HG03095 (cell line): ENCODE results near the gene CLGN.
"Not testable (repeated sequence)": the region's sequence is repeated elsewhere in the genome, so short reads cannot be mapped to it uniquely, and the experiment has no call there.

Experiments
- ATAC-seq: cut with Tn5 transposase; IDR thresholded peaks from one replicate; pipeline ENCODE4 v1.9.1; 2021; ENCODE audit warnings: moderate library complexity; ENCODE audit not compliant: unreplicated experiment

The CLGN gene, protein sequence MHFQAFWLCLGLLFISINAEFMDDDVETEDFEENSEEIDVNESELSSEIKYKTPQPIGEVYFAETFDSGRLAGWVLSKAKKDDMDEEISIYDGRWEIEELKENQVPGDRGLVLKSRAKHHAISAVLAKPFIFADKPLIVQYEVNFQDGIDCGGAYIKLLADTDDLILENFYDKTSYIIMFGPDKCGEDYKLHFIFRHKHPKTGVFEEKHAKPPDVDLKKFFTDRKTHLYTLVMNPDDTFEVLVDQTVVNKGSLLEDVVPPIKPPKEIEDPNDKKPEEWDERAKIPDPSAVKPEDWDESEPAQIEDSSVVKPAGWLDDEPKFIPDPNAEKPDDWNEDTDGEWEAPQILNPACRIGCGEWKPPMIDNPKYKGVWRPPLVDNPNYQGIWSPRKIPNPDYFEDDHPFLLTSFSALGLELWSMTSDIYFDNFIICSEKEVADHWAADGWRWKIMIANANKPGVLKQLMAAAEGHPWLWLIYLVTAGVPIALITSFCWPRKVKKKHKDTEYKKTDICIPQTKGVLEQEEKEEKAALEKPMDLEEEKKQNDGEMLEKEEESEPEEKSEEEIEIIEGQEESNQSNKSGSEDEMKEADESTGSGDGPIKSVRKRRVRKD

DNA sequence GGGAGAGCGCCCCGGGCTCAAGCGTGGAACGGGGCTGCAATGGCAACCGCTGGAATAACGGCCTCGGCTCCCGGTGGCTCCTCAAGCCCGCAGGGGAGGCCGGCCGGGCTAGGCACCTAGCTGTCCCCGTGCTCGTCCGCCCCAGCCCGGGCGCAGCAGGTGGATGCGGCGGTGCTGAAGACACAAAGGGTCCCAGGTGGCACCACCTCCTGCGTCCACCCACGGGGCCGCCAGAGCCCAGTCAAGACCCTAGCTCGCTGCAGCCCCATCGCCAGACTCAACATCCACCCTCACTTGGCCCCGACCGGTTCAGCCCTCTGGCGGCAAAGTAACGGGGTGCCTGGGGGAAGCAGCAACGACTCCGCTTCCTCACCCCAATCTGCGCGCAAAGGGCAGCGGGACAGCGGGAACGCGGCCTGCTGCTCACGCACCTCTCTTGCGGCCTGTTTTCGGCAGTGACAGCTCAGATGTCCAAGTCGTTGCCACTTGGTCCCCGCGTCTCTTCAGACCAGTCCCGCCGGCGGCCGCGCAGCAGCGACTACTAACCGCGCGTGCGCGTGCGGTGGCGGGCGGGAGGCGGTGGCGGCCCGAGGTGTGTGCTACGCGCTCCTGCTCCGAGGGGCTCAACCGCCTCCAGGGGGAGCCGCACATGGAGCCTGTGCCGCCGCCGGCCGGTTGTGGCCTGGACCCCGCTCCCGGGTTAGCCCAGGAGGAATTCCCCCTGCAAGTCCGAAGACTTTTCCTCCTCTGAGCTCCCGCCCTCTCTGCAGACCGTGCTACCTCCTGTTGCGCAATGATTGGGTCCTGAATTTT is at the start of gene CLGN:
Gene CLGN, minus strand, starts transcription at position 543 of the 813 bp plus-strand sequence. CDS start 14,570 bp downstream, outside the sequence.
- peak; percentile 84 for ATAC-seq

- no peak for ATAC-seq
Observed at GRCh38 chr4:140472156-140472555, 44.7 kb upstream of the CLGN start.

- ATAC-seq = no peak
Observed at GRCh38 chr4:140469791-140470733, 42.6 kb upstream of the CLGN start.

- no peak for ATAC-seq
Observed at GRCh38 chr4:140466146-140466545, 38.7 kb upstream of the CLGN start.

GRCh38 chr4:140463614-140464013 is 36.2 kb upstream of the CLGN start:
- no peak for ATAC-seq

DNA sequence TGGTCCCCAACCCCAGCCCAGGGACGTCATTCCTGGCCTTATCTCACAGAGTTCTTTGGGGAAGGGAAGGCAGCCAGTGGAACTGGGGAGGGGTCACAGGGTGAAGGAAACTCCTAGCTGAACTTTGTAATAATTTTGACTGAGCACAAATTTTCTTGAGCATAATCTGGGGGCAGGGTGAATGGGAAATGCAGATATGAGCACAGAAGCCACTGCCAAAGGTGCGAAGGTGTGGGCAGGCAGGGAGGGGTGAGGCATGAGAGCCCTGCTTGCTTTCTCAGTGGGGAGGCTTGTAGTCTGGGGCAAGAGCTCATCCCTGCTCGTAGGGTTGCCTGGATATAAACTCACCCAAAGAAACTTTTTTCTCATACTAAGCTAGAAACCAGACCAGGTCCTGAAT is 35.7 kb upstream of the CLGN start:
- no peak for ATAC-seq

DNA sequence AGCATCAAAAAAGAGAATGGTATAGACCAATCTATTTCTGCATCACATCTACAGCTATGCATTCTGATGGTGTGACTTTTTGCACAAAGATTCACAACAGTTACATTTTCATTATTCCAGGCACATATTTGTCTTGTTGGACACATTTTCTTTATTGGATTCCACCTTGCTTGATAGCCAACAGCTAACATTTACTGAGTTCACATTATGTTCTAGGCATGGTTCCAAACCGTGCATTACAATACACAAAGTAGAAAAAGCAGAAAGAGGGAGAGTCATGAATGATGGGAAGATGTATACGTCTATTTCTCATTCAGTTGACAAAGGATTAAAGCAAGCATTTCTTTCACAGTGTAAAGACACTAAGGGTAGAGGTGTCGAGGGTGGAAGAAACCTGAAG is 22.9 kb upstream of the CLGN start:
- no peak for ATAC-seq

GRCh38 chr4:140448830-140449229 is 21.4 kb upstream of the CLGN start:
- ATAC-seq = no peak

DNA sequence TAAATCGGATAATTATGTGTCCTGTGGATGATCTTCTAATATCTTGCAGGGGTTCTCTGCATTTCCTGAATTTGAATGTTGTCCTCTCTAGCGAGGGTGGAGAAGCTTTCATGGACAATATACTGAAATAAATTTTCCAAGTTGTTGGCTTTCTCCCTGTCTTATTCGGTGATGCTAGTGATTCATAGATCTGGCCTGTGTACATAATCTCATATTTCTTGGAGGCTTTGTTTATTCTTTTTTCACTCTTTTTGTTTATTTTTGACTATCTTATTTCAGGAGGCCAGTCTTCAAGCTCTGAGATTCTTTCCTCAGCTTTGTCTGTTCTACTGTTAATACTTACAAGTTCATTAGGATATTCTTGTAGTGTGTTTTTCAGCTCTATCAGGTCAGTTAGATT is 20.7 kb upstream of the CLGN start:
- ATAC-seq = no peak

DNA sequence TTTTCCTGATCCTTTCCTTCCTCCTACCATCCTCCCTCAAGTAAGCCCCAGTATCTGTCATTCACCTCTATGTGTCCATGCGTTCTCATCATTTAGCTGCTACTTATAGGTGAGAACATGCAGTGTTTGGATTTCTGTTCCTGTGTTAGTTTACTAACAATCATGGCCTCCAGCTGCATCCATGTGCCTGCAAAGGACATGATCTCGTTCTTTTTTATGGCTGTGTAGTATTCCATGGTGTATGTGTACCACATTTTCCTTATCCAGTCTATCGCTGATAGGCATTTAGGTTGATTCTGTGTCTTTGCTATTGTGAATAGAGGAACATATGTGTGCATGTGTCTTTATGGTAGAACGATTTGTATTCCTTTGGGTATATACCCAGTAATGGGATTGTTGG is 16.9 kb upstream of the CLGN start:
- ATAC-seq = not testable (repeated sequence)

GRCh38 chr4:140439644-140440142 is 12.2 kb upstream of the CLGN start:
- no peak for ATAC-seq

- ATAC-seq = no peak
Observed at GRCh38 chr4:140427919-140428471, 547 bp upstream of the CLGN start.

DNA sequence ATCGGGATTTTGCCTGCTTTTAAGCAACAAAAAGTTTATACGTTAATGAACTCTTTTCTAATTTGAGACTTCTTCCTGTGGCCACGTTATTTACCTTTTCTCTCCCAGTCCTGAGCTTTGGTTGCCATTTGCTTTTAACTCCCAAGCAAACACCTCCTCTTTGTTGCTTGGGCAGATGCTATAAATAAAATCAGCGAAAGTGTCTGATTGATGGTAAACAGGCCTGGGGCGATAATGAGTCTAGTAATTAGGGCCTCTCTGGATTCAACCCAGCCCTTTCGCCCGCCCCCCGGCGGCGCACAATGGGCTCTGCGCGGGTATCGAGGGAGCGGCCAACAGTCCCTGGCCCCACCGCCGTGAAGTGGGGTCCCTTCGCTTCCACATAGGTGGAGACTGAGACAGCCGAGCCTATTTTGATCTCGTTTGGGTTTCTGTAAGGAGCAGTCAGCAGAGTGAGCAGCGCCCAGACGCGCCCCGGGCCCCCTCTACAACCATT is 790 bp downstream of the CLGN start:
- ATAC-seq = peak; percentile 25

GRCh38 chr4:140423106-140423505 is 4.3 kb downstream of the CLGN start:
- ATAC-seq = no peak

DNA sequence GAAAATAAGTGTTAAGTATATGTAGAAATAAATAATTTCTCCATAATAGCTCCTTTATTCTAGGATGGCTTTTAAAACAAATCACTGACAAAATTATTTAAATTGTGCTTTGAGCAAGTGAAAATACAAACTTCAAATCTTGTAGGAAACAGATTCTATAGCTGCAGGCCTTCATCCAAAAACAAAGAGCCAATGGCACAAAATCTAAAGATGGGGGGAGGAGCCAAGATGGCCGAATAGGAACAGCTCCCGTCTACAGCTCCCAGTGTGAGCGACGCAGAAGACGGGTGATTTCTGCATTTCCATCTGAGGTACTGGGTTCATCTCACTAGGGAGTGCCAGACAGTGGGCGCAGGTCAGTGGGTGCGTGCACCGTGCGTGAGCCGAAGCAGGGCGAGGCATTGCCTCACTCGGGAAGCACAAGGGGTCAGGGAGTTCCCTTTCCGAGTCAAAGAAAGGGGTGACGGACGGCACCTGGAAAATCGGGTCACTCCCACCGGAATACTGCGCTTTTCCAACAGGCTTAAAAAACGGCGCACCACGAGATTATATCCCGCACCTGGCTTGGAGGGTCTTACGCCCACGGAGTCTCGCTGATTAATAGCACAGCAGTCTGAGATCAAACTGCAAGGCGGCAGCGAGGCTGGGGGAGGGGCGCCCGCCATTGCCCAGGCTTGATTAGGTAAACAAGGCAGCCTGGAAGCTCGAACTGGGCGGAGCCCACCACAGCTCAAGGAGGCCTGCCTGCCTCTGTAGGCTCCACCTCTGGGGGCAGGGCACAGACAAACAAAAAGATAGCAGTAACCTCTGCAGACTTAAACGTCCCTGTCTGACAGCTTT is 14.1 kb downstream of the CLGN start:
- ATAC-seq = not testable (repeated sequence)

GRCh38 chr4:140408974-140409373 is 18.5 kb downstream of the CLGN start:
- no peak for ATAC-seq

- no peak for ATAC-seq
Observed at GRCh38 chr4:140406292-140406691, 21.2 kb downstream of the CLGN start.

DNA sequence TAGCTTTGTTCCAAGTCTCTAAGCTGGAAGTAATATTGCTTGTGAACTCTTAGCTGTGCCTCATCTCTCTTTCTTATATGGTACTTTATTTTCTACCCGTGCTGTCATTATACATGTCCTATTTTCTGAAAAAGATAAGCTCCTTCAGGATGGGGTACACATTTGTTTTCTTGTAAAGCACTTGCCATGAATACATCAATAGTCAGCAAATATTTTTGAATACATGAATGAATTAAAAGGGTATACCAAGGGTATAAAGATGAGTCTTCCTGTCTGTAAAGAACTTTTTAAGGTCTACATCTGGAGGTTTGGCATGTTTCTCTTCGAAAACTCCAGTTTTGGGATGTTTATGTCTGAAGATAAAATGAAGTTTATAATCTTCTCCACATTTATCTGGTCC is 27.3 kb downstream of the CLGN start:
- ATAC-seq = no peak

GRCh38 chr4:140395668-140396067 is 31.8 kb downstream of the CLGN start:
- no peak for ATAC-seq
